Glomerular endothelial cell (primary cell): ENCODE results near the gene KRTAP5-11. TPM values are rescaled to one million over a fixed set of nuclear protein-coding genes. Genes with fewer than 3 reads are reported as not detected.
"Not testable (repeated sequence)": the region's sequence is repeated elsewhere in the genome, so short reads cannot be mapped to it uniquely, and the experiment has no call there.

Source experiments
- DNase-seq: peaks from one replicate; pipeline ENCODE4 v3.0.0-alpha.2; 2011; ENCODE audit warnings: low read depth, low spot score; ENCODE audit errors: extremely low read depth
- total RNA-seq: library from RNA; depleted of rRNA; stranded (reverse); fragments of >200 nt; gene quantifications from 2 replicates; pipeline ENCODE4 v1.2.3, GENCODE V29; 2015

Gene KRTAP5-11
- total RNA-seq, 1 donor from 2014 or later = not detected

DNA sequence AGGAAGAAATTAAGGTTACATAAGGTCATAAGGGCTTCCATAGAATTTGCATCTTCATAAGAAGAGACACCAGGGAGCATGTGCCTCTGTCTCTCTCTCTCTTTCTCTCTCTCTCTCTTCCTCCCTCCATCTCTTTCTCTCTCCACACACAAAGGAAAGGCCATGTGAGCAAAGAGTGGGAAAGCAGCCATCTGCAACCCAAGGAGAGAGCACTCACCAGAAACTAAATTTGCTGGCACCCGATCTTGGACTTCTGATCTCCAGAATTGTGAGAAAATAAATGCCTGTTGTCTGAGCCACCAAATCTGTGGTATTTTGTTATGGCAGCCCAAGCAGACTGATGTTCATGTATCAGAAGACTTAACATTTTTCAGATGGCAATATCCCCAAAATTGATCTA lies 23.7 kb downstream of the KRTAP5-11 start:
- no peak for DNase-seq

DNA sequence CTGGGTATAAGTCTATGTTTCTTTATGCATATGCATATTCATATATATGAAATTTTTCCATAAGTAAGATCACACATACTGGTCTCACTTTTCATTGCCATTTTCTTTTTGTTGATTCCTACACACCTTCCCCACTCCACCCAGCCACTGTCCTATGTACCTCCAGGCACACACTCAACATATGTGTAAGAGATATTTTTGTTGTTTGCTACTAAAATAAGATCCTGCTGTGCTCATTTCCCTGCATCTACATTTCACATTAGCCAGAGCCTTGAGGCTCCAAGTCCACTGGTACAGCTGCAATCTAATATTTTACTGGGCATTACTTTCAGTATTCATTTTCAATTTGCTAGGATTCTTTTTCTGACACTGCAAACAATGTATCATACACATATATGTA lies 25.4 kb downstream of the KRTAP5-11 start:
- DNase-seq = no peak

DNA sequence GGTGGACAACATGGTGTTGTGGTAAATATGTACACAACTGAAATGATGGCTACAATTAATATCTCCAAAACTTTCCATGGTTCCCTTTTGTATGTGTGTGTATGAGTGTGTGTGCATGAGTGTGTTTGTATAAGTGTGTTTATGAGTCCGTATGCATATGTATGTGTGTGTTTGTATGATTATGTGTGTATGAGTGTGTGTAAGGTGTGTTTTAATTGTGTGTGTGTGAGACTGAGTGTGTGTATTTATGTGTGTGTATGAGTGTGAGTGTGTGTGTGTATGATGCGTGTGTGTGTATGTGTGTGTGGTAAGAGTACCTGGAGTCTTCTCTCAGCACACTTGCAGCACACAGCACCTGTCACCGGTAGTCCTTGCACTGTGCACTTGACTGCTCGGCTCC lies 26.7 kb downstream of the KRTAP5-11 start:
- DNase-seq = no peak

DNA sequence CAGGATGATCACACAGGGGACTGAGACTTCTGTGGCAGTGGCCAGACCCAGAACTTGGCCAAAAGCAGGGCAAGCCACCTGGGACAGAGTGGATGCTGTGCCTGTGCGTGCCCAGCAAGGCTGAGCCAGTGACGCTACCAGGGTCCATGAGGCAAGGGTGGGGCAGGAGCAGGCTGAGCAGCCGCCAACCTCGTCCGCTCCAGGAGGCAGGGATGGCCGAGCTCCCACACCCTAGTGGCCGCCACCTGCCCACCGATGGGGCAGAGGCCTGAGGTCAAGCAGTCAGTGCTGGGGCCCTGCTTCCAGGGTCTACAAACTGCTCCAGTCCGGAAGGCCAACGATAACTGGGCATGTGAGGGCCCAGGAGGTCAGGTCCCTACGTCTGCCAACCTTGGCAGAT lies 27.2 kb downstream of the KRTAP5-11 start:
- DNase-seq = no peak

DNA sequence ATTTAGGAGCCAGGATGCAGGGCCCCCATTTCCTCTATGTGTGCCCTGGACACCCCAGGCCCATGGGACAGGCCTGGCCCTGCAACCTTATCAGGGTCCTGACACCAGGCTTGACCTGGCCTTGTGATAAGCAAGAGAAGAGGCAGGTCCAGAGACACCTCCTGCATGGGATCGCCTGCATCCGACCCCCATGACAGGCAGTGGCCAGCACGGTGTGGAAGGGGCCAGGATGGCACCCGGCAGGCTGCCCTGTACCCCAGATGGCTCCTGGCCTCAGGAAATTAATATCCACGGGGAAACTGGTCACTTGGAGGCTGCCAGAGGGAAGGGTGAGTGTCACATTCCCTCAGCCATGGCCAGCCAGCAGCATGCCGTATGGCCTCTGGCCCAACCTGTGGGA lies 27.7 kb downstream of the KRTAP5-11 start:
- DNase-seq = no peak

DNA sequence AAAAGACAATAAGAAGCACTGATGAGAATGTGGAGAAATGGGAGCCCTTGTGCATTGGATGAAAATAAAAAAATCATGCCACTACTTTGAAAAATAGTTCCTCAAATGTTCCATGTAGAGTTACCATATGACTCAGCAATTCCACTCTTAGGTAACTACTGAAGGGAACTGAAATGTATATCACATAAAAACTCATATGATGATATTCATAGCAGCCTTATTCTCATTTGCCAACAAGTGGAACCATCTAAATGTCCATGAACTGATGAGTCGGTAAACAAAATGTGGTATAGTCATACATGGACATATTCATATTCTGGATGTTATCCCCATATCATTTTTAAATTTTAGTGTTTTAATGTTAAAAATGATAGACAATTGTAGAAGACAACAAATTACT lies 31.0 kb downstream of the KRTAP5-11 start:
- DNase-seq = no peak

DNA sequence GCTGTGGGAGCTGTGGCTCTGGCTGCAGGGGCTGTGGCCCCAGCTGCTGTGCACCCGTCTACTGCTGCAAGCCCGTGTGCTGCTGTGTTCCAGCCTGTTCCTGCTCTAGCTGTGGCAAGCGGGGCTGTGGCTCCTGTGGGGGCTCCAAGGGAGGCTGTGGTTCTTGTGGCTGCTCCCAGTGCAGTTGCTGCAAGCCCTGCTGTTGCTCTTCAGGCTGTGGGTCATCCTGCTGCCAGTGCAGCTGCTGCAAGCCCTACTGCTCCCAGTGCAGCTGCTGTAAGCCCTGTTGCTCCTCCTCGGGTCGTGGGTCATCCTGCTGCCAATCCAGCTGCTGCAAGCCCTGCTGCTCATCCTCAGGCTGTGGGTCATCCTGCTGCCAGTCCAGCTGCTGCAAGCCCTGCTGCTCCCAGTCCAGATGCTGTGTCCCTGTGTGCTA lies 33.9 kb downstream of the KRTAP5-11 start:
- DNase-seq = no peak

DNA sequence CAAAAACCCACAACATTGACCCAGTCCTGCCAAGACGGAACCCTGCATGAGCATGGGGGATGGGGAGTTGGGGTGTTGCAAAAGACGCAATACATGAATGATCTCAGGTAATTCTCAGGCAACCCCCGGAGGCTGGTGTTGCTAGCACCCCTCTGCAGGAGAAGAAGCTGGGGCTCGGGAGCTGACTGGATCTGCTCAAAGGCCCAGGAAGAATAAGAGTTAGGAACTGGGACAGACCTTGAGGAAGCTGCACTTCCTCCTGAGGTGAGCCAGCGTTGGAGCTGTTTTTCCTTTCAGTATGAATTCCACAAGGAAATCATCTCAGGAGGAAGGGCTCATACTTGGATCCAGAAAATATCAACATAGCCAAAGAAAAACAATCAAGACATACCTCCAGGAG lies 34.6 kb downstream of the KRTAP5-11 start, which contains the start of gene KRTAP5-9:
Gene KRTAP5-9, plus strand, starts transcription at position 301 of the 400 bp plus-strand sequence. CDS start 238 bp downstream, outside the sequence.
- DNase-seq = no peak

DNA sequence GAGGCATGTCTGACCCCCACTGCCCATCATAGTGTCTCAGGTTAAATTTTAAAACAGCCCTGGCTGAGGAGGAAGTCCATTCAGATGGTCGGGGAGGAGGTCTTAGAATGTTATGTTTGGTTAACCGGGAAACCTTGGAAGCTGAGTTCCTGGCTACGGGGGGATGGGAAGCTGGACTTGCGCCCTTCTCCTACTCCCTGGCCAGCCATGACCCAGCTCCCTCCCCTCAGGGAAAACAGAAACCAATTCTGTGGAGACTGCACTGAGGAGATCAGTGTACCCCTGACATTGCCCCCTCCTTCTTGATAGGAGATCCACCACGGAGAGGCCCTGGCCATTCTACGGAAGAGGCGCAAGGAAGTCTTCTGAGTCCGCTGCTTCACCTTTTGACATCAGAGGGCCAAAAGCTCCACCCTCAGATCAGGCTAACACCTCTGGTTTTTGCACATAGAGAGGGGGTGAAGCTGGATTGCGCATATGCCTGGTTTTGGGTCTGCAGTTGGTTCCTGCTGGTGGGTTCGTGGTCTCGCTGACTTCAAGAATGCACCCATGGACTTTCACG lies 37.2 kb downstream of the KRTAP5-11 start:
- no peak for DNase-seq

DNA sequence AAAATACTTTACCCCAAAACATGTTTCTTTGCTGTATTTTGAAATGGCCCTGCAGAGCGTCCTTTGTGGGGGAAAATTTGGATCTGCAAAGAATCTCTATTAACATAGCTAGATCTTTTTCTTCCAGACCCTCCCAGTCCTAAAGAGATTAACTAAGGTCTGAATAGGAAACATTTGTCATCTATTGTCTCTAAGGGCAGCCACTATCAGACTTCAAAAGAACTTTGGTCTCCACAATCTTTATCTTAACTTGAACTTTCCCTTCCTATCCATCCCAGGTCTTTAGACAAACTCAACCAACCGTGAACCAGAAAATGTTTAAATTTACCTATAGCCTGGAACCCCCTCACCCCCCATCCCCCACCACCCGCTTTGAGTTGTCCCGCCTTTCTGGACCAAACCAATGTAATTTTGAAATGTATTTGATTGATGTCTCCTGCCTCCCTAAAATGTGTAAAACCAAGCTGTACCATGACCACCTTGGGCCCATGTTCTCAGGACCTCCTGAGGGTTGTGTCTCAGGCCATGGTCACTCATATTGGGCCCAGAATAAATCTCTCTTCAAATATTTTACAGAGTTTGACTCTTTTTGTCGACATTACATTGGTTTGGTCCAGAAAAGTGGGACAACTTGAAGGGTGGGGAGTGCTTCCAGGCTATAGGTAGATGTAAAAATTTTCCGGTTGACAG lies 38.0 kb downstream of the KRTAP5-11 start:
- no peak for DNase-seq

DNA sequence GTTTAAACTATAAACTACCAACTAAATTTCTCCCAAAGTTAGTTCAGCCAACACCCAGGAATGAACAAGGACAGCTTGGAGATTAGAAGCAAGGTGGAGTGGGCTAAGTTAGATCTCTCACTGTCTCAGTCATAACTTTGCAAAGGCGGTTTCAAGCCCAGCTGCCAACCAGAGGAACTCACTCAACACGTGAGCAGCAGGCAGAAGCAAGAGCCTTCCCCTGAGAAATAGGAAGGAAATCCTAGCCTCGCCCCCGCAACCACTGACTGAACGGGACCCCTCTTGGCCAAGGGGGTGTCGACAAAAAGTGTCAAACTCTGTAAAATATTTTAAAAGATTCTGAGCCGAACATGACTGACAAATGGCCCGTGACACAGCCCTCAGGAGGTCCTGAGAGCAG lies 38.8 kb downstream of the KRTAP5-11 start:
- no peak for DNase-seq

DNA sequence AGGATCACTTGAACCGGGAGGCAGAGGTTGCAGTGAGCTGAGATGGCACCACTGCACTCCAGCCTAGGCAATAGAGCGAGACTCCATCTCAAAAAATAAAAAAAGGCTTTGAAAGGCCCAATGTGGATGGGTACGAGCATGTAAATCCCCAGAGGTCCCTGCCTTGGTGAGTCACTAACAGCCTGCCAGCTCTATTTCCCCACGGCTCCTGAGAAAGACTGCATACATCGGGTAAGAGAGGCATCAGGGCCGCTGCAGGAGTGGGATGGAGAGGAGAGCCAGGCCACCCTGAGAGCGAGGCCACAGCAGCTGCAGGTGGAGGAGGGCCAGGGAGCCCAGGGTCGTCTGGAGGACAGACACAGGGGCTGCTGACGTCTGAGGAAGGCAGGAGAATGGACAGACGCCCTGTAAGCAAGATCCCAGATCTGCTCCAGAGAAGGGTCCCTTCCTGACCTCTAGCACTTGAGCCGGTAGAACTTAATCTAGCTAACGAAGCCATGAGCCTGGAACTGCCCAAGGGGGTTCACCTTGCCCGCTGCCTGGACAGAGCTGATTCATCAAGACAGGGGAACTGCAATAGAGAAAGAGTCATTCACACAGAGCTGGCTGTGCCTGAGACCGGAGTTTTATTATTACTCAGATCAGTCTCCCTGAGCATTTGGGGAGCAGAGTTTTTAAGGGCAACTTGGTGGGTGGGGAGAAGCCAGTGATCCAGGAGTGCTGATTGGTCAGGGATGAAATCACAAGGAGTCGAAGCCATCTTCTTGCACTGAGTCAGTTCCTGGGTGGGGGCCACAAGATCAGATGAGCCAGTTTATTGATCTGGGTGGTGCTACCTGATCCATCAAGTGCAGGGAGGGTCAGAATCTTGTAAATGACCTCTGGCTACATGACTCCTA lies 39.5 kb downstream of the KRTAP5-11 start:
- no peak for DNase-seq

DNA sequence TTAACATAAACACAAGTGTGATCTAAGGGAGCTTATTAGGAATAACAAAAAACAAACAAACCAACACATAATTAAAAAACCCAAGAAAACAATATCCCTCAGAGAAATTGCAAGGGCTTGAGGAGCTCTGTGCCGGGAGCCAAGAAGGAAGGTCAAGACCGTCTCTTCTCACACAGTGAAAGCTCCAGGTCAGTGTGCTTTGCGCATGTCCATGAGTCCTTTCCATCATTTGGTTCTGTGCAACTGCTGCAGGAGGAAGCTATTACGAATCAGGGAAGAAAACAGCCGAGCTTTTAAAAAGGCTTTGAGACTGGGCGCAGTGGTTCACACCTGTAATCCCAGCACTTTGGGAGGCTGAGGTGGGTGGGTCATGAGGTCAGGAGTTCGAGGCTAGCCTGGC lies 40.3 kb downstream of the KRTAP5-11 start:
- no peak for DNase-seq

DNA sequence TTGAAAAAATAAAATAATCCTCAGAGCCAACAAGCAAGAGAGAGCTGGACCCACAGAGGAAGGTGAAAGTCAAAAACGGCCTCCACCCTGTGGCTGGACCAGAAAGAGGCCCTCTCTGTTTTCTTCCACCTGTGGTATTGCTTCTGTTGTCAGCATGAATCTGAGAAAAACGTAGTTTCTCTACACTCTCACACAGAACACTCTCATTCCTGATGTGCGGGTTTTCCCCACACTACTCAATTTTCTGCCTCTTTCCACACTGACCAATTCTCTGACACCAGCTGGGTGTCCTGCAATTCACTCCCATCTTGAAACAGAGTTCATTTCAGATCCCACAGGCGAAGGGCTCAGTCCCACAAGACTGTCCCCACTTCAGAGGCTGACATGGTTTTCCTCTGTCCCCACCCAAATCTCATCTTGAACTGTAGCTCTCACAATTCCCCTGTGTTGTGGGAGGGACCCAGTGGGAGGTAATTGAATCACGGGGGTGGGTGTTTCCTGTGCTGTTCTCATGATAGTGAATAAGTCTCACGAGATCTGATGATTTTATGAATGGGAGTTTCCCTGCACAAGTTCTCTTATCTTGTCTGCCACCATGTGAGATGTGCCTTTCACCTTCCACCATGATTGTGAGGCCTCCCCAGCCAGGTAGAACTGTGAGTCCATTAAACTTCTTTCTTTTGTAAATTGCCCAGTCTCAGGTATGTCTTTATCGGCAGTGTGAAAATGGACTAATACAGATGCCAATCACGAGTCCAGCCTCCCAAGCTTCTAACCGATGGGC lies 42.0 kb downstream of the KRTAP5-11 start:
- not testable (repeated sequence) for DNase-seq

DNA sequence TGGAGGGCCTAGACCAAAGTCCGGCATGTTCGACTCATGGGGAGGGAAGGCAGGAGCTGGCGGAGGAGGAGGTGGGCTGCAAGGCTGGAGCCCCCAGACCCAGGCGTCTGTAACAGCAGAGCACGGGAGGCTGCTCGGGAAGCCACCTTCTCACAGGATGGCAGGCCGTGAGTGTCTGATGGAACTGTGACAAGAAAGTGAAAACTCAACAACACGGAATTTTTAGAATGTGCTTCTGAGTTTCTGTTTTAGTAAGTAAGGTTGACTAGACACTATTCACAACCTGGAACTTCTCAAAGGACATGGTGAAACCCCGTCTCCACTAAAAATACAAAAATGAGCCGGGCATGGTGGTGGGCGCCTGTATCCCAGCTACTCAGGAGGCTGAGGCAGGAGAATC lies 42.7 kb downstream of the KRTAP5-11 start:
- not testable (repeated sequence) for DNase-seq

DNA sequence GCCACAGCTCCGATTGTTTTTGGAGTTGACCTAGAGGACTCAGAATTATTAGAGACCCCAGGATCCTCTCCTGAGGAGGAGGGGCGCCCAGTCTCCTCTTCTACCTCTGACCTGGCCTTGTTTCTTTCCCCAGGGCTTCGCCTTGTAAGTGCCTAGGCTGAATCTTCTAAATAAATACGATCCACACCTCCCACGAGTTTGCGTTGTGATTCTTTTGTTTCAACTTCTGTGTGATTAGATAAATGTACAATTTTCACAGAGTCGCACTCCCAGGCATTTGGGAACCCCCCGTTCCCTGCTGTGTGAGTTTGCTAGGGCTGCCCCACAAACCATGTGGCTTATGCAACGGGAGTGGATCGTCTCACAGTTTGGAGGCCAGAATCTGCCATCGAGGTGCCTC lies 43.7 kb downstream of the KRTAP5-11 start:
- no peak for DNase-seq

DNA sequence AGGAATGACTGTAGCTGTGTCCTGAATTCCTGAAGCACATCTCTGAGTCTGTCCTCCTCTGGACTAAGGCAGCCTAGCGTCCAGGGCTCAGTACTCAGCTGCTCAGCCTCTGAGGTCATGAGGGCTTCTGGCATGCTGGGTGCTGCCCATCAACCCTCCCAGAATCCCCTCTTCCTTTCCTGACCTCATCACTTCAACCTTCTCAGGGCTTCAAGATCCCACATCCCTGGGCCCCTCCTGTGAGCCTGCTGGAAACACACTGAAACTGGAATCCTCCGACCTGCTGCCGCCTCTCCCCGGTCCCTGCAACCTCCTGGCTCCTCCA lies 44.0 kb downstream of the KRTAP5-11 start:
- no peak for DNase-seq

DNA sequence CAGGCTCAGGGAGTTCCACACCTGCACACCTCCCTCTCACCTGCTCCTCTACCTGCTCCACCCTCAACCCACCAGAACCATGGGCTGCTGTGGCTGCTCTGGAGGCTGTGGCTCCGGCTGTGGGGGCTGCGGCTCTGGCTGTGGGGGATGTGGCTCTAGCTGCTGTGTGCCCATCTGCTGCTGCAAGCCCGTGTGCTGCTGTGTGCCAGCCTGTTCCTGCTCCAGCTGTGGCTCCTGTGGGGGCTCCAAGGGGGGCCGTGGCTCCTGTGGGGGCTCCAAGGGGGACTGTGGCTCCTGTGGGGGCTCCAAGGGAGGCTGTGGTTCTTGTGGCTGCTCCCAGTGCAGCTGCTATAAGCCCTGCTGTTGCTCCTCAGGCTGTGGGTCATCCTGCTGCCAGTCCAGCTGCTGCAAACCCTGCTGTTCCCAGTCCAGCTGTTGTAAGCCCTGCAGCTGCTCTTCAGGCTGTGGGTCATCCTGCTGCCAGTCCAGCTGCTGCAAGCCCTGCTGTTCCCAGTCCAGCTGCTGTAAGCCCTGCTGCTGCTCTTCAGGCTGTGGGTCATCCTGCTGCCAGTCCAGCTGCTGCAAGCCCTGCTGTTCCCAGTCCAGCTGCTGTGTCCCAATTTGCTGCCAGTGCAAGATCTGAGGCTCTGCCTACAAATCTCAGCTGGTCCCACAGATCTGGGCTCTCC lies 44.6 kb downstream of the KRTAP5-11 start, which contains the start of gene KRTAP5-8:
Gene KRTAP5-8, plus strand, starts transcription at position 49 of the 689 bp plus-strand sequence. Its CDS starts 31 bp downstream, at position 80.
- DNase-seq = not testable (repeated sequence)

DNA sequence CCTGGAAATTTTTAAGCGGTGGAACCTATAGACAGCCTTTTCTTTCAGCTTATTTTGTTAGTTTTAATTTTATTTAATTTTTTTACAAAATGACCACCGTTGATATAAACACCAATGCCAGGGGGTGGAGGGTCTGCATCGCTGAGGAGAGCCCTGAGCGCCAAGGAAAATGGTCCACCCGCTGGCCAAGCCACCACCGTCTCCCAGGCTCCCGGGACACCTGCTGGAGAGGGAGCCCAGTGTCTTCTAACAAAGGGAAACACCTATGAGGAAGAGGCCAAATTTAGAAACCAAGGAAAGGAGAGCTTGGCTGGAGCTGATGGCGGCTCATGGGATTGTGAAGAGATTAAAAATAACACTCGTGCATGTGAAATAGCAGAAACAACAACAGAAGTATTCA lies 45.1 kb downstream of the KRTAP5-11 start:
- no peak for DNase-seq

DNA sequence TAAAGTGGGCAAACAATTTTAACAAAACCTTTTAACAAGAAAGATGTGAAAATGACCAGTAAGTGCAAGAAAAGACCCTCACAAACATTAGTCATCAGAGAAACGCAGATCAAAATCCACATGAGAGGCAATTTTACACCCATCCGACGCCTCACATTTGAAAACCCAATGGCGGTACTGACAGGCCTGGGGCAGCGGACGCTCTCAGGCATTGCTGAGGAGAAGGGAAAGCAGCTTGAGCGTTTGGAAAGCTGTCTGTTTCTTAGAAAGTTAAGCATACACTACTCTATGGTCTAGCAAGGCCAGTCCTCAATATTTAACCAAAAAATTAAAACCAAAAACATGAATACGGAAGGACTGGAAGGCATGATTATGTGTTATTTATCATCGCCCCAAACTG lies 46.9 kb downstream of the KRTAP5-11 start:
- no peak for DNase-seq
